Neural progenitor cell (in vitro differentiated cells): ENCODE data around the gene EHD2.

Experiments
- EZH2 ChIP-seq: fragments of 200-600 bp; sonication (generic); IDR thresholded peaks from 2 replicates; pipeline ENCODE4 v1.6.1; 2017; ENCODE audit warnings: antibody characterized with exemption, mild to moderate bottlenecking, moderate library complexity
- EZH2phosphoT487 ChIP-seq: fragments of 200-600 bp; sonication (generic); IDR thresholded peaks from 2 replicates; pipeline ENCODE4 v1.6.1; 2017; ENCODE audit warnings: antibody characterized with exemption
- TF ChIP-seq, protein P1 (sequence below): fragments of 200-600 bp; sonication (generic); IDR thresholded peaks from 2 replicates; pipeline ENCODE4 v1.5.1; 2017; ENCODE audit warnings: antibody characterized with exemption, mild to moderate bottlenecking

- TF ChIP-seq, protein P1, sequence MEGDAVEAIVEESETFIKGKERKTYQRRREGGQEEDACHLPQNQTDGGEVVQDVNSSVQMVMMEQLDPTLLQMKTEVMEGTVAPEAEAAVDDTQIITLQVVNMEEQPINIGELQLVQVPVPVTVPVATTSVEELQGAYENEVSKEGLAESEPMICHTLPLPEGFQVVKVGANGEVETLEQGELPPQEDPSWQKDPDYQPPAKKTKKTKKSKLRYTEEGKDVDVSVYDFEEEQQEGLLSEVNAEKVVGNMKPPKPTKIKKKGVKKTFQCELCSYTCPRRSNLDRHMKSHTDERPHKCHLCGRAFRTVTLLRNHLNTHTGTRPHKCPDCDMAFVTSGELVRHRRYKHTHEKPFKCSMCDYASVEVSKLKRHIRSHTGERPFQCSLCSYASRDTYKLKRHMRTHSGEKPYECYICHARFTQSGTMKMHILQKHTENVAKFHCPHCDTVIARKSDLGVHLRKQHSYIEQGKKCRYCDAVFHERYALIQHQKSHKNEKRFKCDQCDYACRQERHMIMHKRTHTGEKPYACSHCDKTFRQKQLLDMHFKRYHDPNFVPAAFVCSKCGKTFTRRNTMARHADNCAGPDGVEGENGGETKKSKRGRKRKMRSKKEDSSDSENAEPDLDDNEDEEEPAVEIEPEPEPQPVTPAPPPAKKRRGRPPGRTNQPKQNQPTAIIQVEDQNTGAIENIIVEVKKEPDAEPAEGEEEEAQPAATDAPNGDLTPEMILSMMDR = no peak
- TF ChIP-seq EZH2 (no peak), EZH2phosphoT487 (no peak)
Observed at GRCh38 chr19:47663435-47663910, 49.7 kb upstream of the EHD2 start.
